Neural crest cell (in vitro differentiated cells): ENCODE results near the gene FDX2. TPM values are rescaled to one million over a fixed set of nuclear protein-coding genes. Genes with fewer than 3 reads are reported as not detected.

Source experiments
- DNase-seq: peaks from one replicate; pipeline ENCODE4 v3.0.0; 2021; ENCODE audit warnings: low read depth, mixed read lengths, low spot score
- H3K27ac Mint-ChIP-seq: one replicate; pipeline ENCODE4 v1.8.0; 2021; ENCODE audit warnings: mild to moderate bottlenecking, mixed read lengths; ENCODE audit not compliant: unreplicated experiment
- H3K27me3 Mint-ChIP-seq: 2 replicates; pipeline ENCODE4 v1.8.0; 2021; ENCODE audit warnings: low read depth, mild to moderate bottlenecking, mixed read lengths
- H3K36me3 Mint-ChIP-seq: 2 replicates; pipeline ENCODE4 v1.8.0; 2021; ENCODE audit warnings: low read depth, mild to moderate bottlenecking, mixed read lengths
- H3K4me1 Mint-ChIP-seq: 2 replicates; pipeline ENCODE4 v1.8.0; 2021; ENCODE audit warnings: mixed read lengths
- H3K4me3 Mint-ChIP-seq: one replicate; pipeline ENCODE4 v1.8.0; 2021; ENCODE audit warnings: mild to moderate bottlenecking, mixed read lengths
- H3K9me3 Mint-ChIP-seq: 2 replicates; pipeline ENCODE4 v1.8.0; 2021; ENCODE audit warnings: mixed read lengths
- total RNA-seq: library from RNA; stranded (reverse); gene quantifications from 2 replicates; pipeline ENCODE4 v1.2.1, GENCODE V29; 2021
- TF ChIP-seq, protein P1 (sequence below): fragments of 200-600 bp; sonication (generic); conservative IDR thresholded peaks from 2 replicates; pipeline ENCODE4 v1.5.0; 2021; ENCODE audit warnings: antibody characterized with exemption, mild to moderate bottlenecking

FDX2 gene
- total RNA-seq, 1 donor from 2014 or later, result 22.5 TPM

GRCh38 chr19:10321874-10322835 lies 6.3 kb upstream of the FDX2 start:
- Mint-ChIP-seq H3K4me1 (no peaks in the 10 kb centered on the region), H3K27ac (no peak overlapping the region), H3K4me3 (peak overlapping the region; percentile 44), H3K9me3 (no peaks in the 10 kb centered on the region), H3K27me3 (no peaks in the 10 kb centered on the region), H3K36me3 (peaks cover 5% of the 10 kb centered on the region)
- DNase-seq, result no peak
- TF ChIP-seq, protein P1, sequence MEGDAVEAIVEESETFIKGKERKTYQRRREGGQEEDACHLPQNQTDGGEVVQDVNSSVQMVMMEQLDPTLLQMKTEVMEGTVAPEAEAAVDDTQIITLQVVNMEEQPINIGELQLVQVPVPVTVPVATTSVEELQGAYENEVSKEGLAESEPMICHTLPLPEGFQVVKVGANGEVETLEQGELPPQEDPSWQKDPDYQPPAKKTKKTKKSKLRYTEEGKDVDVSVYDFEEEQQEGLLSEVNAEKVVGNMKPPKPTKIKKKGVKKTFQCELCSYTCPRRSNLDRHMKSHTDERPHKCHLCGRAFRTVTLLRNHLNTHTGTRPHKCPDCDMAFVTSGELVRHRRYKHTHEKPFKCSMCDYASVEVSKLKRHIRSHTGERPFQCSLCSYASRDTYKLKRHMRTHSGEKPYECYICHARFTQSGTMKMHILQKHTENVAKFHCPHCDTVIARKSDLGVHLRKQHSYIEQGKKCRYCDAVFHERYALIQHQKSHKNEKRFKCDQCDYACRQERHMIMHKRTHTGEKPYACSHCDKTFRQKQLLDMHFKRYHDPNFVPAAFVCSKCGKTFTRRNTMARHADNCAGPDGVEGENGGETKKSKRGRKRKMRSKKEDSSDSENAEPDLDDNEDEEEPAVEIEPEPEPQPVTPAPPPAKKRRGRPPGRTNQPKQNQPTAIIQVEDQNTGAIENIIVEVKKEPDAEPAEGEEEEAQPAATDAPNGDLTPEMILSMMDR, result no peak

- Mint-ChIP-seq H3K27me3 (no peaks in the 10 kb centered on the region), H3K36me3 (peaks cover 5% of the 10 kb centered on the region), H3K4me3 (no peak overlapping the region), H3K27ac (no peak overlapping the region), H3K4me1 (no peaks in the 10 kb centered on the region), H3K9me3 (no peaks in the 10 kb centered on the region)
- DNase-seq, result no peak
- TF ChIP-seq, protein P1, result no peak
Measured at GRCh38 chr19:10321417-10321797, 5.6 kb upstream of the FDX2 start.

DNA sequence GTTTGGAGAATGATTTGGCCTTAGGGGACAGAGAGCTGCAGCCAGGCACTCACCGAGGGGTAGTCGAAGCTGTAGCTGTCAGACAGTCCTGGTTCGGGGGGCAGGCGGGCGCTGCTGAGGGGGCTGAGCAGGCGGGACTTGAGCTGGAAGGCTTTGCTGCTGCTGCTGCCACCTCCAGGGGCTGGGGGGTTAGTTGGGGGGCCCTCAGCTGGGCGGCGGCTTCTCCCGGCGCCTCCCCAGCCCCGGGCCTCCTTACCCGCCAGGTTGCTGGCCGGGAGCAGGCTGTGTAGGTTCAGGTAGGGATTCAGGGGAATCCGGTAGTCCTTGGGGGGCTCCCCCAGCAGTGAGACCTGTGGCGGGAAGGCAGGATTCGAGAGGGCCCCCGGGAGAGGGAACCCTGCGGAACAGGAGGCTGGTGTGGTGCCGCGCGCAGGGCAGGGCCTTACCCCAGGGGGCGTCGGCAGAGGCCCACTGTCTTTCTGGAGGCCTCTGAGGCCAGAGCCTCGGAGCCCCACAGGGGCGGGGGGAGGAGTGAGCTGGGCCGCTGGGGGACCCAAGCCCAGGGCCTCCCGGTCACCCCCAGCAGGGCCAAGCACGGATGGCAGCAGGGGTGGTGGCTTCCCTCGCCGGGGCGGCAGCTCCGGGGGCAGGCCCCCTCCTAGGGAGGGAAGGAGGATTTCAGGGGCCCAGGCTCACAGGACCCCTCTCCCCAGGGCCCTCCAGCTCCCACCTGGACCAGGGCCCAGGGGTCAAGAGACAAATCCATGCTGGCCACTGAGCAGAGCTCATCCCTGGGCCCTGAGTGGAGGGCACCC lies 5.0 kb upstream of the FDX2 start:
- no peak overlapping the region for H3K4me3 Mint-ChIP-seq
- peaks cover 3% of the 10 kb centered on the region for H3K4me1 Mint-ChIP-seq
- no peak for DNase-seq
- H3K36me3 Mint-ChIP-seq, result peaks cover 5% of the 10 kb centered on the region
- no peaks in the 10 kb centered on the region for H3K27me3 Mint-ChIP-seq
- TF ChIP-seq, protein P1, result no peak
- no peaks in the 10 kb centered on the region for H3K9me3 Mint-ChIP-seq
- no peak overlapping the region for H3K27ac Mint-ChIP-seq

- TF ChIP-seq, protein P1, result no peak
- DNase-seq, result no peak
- peaks cover 19% of the 10 kb centered on the region for H3K4me1 Mint-ChIP-seq
- no peak overlapping the region for H3K27ac Mint-ChIP-seq
- no peak overlapping the region for H3K4me3 Mint-ChIP-seq
- no peaks in the 10 kb centered on the region for H3K9me3 Mint-ChIP-seq
- peaks cover 5% of the 10 kb centered on the region for H3K36me3 Mint-ChIP-seq
- no peaks in the 10 kb centered on the region for H3K27me3 Mint-ChIP-seq
Measured at GRCh38 chr19:10318807-10319682, 3.2 kb upstream of the FDX2 start.

DNA sequence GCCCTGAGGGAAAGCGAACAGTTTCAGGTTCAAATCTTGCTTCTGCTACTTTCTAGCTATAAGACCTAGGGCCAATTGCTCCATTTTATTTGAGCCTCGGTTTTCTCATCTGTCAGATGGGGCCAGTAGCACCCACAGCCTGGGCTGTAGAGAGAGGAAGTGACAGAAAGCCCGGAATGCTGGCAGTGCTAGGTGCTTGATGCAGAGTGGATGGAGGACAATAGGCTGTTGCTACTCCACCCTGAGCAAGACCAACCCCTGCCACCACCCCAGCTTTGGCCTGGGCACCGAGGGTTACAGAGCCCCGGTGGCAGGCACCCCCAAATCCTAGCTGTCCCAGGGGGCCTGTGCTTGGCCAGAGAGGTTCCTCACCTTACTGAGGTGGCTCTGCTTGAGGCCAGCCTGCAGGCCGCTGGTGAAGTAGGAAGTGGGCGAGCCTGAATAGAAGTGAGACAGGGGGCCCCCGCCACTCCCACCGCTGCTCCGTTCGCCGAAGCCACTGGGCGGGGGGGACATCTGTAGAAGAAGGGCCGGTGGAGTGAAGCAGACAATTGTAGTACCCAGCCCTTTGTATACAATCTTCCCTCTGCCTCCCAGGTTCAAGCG lies 2.1 kb upstream of the FDX2 start:
- Mint-ChIP-seq H3K27me3 (no peaks in the 10 kb centered on the region), H3K4me1 (peaks cover 19% of the 10 kb centered on the region), H3K9me3 (no peaks in the 10 kb centered on the region), H3K36me3 (peaks cover 5% of the 10 kb centered on the region), H3K27ac (no peak overlapping the region), H3K4me3 (no peak overlapping the region)
- TF ChIP-seq, protein P1, result no peak
- no peak for DNase-seq
